Kidney (tissue), 14 donors: Measurements from ENCODE around the gene CD19. TPM values are rescaled to one million over a fixed set of nuclear protein-coding genes. Genes with fewer than 3 reads are reported as not detected.
"Not testable (repeated sequence)": the region's sequence is repeated elsewhere in the genome, so short reads cannot be mapped to it uniquely, and the experiment has no call there.

ENCODE experiments used
- DNase-seq, 5 donors: peaks; one replicate each; pipeline ENCODE4 v3.0.0-alpha.2; 2013 to 2020
- FAIRE-seq: peaks from 2 replicates; lab custom pipeline; 2012; peaks lifted over from hg19 to GRCh38; lab: Jason Lieb, UNC
- H3K27ac ChIP-seq, 2 donors: one replicate each; pipeline ENCODE4 v1.7.0; 2013; ENCODE audit warnings: low read depth in 2 of 2, low read length in 2 of 2, inconsistent platforms in 1 of 2
- H3K27me3 ChIP-seq: one replicate; pipeline ENCODE4 v1.7.1; 2013; ENCODE audit warnings: low read length, inconsistent platforms; ENCODE audit not compliant: control insufficient read depth, insufficient read depth
- H3K36me3 ChIP-seq, 3 donors: one replicate each; pipeline versions ENCODE4 v1.7.0 to v1.7.1; 2013; ENCODE audit warnings: low read length in 3 of 3, control low read depth in 1 of 3, inconsistent platforms in 1 of 3; ENCODE audit not compliant: insufficient read depth in 3 of 3, control insufficient read depth in 2 of 3
- H3K4me1 ChIP-seq, 3 donors: one replicate each; pipeline versions ENCODE4 v1.7.0 to v1.7.1; 2013; ENCODE audit warnings: low read length in 3 of 3, inconsistent platforms in 1 of 3, low read depth in 1 of 3; ENCODE audit not compliant: control insufficient read depth in 2 of 3, insufficient read depth in 2 of 3
- H3K4me3 ChIP-seq, 3 donors: one replicate each; pipeline versions ENCODE4 v1.7.0 to v1.8.1; 2013; ENCODE audit warnings: low read length in 3 of 3, control low read depth in 1 of 3, inconsistent platforms in 1 of 3
- H3K9ac ChIP-seq, 3 donors: one replicate each; pipeline versions ENCODE4 v1.7.0 to v1.7.1; 2013; ENCODE audit warnings: low read length in 3 of 3, control low read depth in 1 of 3, inconsistent platforms in 1 of 3
- H3K9me3 ChIP-seq, 3 donors: one replicate each; pipeline versions ENCODE4 v1.7.0 to v1.7.1; 2013; ENCODE audit warnings: low read length in 3 of 3, control low read depth in 1 of 3, inconsistent platforms in 1 of 3; ENCODE audit not compliant: control insufficient read depth in 2 of 3, insufficient read depth in 1 of 3
- intact Hi-C: fragments of 100-400 bp; cut with DNase I; formaldehyde crosslinking; loops from one replicate; pipeline ENCODE4 v1.11.1; 2022
- polyA plus RNA-seq: library from polyadenylated mRNA; stranded (reverse); fragments of 350-450 nt; fragmentation: Illumina TruSeq; extraction: RNeasy Lipid Tissue Mini Kit (QIAGEN cat#74804); gene quantifications from one replicate; pipeline ENCODE4 v1.2.3, GENCODE V29; 2014; ENCODE audit warnings: low read depth, low replicate concordance; ENCODE audit not compliant: insufficient read depth
- total RNA-seq: library from RNA; stranded (reverse); fragmentation: NEBNext Ultra II Directional; extraction: Animal tissue kit (Norgen Biotek cat#: 25700); gene quantifications from one replicate; pipeline ENCODE4 v1.2.1, GENCODE V29; 2021
- TF ChIP-seq, protein P1 (sequence below): IDR thresholded peaks from 3 replicates; pipeline ENCODE4 v1.5.1; 2012; ENCODE audit warnings: mild to moderate bottlenecking, moderate library complexity, borderline replicate concordance; ENCODE audit not compliant: insufficient read depth; ENCODE audit errors: extremely low read depth
- donor health status: control.
- donor health status: control.
- donor health status: control.
- donor health status: control.
- donor health status: control.
- donor health status: DM: yes; HTN: yes; CAD: no.
- donor health status: Normal renal cell carcinoma (clear cell type).

The CD19 gene
- total and polyA plus RNA-seq, 2 donors from 2014 or later, result 0.47 to 2.6 TPM

DNA sequence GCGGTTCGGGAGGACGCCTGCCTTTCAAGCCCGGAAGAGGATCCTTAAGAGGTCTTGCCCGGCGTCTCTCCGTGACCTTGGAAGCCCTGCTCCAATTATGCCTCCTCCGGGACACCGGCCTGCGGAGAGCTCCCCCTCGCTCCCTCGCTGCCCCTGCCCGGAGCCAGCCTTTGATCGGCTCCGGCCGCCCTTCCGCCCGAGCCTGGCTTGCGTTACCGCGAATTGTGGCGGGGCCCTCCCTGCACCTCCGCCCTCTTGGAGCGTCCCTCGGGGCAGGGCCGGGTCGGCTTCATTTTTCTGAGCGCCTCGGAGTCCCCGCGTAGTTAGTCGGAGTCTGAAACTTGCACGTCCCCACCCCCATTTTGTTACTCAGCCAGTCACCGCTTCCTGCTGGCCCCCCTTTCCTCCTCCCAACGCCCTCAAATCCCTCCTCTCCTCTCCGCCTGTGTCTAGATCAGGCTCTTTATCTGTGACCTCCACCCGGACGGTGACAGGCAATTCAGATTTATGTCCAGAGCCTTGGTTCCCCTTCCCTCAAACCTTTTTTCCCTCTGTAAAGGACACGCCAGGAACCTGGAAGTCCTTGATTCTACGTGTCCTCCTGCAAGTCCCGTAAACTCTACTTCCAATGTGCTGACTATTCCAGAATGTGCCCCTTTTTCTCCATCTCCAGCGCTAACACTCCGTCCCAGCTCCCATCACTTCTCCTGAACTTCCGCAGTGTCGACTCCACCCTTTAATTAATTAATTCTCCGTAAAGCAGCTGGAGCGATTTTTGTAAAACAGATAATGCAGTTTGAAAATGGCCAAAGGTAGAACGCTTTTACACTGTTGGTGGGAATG lies 6.2 kb upstream of the CD19 start:
- intact Hi-C loops, result no loop called here
- Histone ChIP-seq H3K36me3 (no peaks in the 10 kb centered on the region), H3K9me3 (no peaks in the 10 kb centered on the region), H3K4me3 (peak overlapping the region; percentile 87 to 92 (median 91)), H3K27me3 (no peaks in the 10 kb centered on the region), H3K27ac (peak overlapping the region; percentile 95 to 96), H3K9ac (peak overlapping the region; percentile 70 to 85 (median 84)), H3K4me1 (peaks cover 3 to 10% (median 5%) of the 10 kb centered on the region in 3 donors)
- no peak for FAIRE-seq
- peak in 4 of 5 donors; percentile 84 to 95 (median 92) for DNase-seq
- TF ChIP-seq, protein P1, sequence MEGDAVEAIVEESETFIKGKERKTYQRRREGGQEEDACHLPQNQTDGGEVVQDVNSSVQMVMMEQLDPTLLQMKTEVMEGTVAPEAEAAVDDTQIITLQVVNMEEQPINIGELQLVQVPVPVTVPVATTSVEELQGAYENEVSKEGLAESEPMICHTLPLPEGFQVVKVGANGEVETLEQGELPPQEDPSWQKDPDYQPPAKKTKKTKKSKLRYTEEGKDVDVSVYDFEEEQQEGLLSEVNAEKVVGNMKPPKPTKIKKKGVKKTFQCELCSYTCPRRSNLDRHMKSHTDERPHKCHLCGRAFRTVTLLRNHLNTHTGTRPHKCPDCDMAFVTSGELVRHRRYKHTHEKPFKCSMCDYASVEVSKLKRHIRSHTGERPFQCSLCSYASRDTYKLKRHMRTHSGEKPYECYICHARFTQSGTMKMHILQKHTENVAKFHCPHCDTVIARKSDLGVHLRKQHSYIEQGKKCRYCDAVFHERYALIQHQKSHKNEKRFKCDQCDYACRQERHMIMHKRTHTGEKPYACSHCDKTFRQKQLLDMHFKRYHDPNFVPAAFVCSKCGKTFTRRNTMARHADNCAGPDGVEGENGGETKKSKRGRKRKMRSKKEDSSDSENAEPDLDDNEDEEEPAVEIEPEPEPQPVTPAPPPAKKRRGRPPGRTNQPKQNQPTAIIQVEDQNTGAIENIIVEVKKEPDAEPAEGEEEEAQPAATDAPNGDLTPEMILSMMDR, result no peak

DNA sequence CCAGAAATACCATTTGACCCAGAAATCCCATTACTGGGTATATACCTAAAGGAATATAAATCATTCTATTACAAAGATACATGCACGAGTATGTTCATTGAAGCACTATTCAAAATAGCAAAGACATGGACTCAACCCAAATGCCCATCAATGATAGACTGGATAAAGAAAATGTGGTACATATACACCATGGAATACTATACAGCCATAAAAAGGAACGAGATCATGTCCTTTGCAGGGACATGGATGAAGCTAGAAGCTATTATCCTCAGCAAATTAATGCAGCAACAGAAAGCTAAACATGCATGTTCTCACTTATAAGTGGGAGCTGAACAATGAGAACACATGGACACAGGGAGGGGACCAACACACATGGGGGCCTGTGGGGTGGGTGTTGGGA lies 5.5 kb upstream of the CD19 start:
- FAIRE-seq, DNase-seq, H3K27ac ChIP-seq, H3K9me3 ChIP-seq, H3K4me1 ChIP-seq, H3K27me3 ChIP-seq, H3K36me3 ChIP-seq, intact Hi-C loops: not testable (repeated sequence)
- peak overlapping the region in 1 of 3 donors; percentile 91 for H3K4me3 ChIP-seq
- peak overlapping the region in 1 of 3 donors; percentile 84 for H3K9ac ChIP-seq

DNA sequence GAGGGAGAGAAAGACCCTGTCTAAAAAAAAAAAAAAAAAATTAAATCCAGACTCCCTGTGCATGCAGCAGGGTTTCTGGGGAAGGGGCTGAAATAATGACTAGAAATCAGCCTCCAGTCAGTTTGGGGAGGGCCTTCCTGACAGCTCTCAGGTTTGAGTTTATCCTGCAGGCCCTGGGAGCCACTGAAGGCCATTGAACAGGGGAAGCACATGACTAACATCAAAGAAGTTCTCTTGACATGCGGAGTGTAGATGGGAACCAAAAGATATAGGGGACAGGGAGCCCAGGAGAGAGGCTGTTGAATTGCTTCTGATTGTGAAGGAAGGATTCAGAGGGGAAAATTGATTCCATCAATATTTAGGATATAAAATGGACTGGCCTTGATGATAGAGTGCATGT lies 4.0 kb upstream of the CD19 start:
- FAIRE-seq, result no peak
- TF ChIP-seq, protein P1, result no peak
- H3K9me3 ChIP-seq, result no peaks in the 10 kb centered on the region
- H3K9ac ChIP-seq, result no peak overlapping the region
- peaks cover 3 to 10% (median 5%) of the 10 kb centered on the region in 3 donors for H3K4me1 ChIP-seq
- H3K27ac ChIP-seq, result no peak overlapping the region
- H3K4me3 ChIP-seq, result no peak overlapping the region
- no peaks in the 10 kb centered on the region for H3K36me3 ChIP-seq
- no peak for DNase-seq
- H3K27me3 ChIP-seq, result no peaks in the 10 kb centered on the region
- intact Hi-C loops, result no loop called here

DNA sequence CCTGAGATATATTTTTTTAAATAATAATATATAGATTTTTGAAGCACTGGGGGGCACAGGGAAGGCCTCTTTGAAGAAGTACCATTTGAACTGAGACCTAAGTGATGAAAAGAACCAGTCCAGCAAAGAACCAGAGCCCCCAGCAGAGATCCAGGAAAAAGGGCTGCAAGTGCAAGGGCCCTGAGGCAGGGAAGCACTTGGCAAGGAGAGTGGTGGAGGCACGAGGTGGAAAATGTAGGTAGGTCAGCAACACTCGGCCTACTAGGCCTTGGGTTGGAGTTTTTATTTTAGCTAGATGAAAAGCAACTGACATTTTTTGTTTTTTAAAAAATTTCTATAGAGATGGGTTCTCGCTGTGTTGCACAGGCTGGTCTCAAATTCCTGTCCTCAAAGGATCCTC lies 1.6 kb upstream of the CD19 start:
- FAIRE-seq (no peak), DNase-seq (no peak)
- Histone ChIP-seq H3K9me3 (no peaks in the 10 kb centered on the region), H3K36me3 (no peaks in the 10 kb centered on the region), H3K27ac (no peak overlapping the region), H3K4me3 (no peak overlapping the region), H3K27me3 (no peaks in the 10 kb centered on the region), H3K9ac (no peak overlapping the region), H3K4me1 (peaks cover 0 to 2% (median 0%) of the 10 kb centered on the region in 3 donors)
- intact Hi-C loops, result no loop called here
- TF ChIP-seq, protein P1, result no peak
